ENCODE data around the gene LAMC2.

The LAMC2 gene

DNA sequence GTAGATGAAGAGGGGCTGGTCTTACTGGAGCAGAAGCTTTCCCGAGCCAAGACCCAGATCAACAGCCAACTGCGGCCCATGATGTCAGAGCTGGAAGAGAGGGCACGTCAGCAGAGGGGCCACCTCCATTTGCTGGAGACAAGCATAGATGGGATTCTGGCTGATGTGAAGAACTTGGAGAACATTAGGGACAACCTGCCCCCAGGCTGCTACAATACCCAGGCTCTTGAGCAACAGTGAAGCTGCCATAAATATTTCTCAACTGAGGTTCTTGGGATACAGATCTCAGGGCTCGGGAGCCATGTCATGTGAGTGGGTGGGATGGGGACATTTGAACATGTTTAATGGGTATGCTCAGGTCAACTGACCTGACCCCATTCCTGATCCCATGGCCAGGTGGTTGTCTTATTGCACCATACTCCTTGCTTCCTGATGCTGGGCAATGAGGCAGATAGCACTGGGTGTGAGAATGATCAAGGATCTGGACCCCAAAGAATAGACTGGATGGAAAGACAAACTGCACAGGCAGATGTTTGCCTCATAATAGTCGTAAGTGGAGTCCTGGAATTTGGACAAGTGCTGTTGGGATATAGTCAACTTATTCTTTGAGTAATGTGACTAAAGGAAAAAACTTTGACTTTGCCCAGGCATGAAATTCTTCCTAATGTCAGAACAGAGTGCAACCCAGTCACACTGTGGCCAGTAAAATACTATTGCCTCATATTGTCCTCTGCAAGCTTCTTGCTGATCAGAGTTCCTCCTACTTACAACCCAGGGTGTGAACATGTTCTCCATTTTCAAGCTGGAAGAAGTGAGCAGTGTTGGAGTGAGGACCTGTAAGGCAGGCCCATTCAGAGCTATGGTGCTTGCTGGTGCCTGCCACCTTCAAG is 57.3 kb downstream of the LAMC2 start:
- no peak for TF ChIP-seq CTCF (conservative IDR thresholded peaks at IDR 0.05; ENCODE audit: control insufficient read depth, insufficient read depth, low read depth, low read length)
- H3K4me3 ChIP-seq (ENCODE audit: control insufficient read depth, low read depth, low read length): no peak overlapping the region
- DNase-seq (ENCODE audit: low read depth): peak; percentile 86

- peak; percentile 97 for DNase-seq (ENCODE audit: low read depth)
- H3K4me3 ChIP-seq (ENCODE audit: control insufficient read depth, low read depth, low read length): no peak overlapping the region
- TF ChIP-seq CTCF (conservative IDR thresholded peaks at IDR 0.05; ENCODE audit: control insufficient read depth, insufficient read depth, low read depth, low read length): no peak
Observed at GRCh38 chr1:183244466-183244865, 58.4 kb downstream of the LAMC2 start.

- no peak overlapping the region for H3K4me3 ChIP-seq (ENCODE audit: control insufficient read depth, low read depth, low read length)
- no peak for TF ChIP-seq CTCF (conservative IDR thresholded peaks at IDR 0.05; ENCODE audit: control insufficient read depth, insufficient read depth, low read depth, low read length)
- no peak for DNase-seq (ENCODE audit: low read depth)
Observed at GRCh38 chr1:183245357-183245756, 59.3 kb downstream of the LAMC2 start.

DNA sequence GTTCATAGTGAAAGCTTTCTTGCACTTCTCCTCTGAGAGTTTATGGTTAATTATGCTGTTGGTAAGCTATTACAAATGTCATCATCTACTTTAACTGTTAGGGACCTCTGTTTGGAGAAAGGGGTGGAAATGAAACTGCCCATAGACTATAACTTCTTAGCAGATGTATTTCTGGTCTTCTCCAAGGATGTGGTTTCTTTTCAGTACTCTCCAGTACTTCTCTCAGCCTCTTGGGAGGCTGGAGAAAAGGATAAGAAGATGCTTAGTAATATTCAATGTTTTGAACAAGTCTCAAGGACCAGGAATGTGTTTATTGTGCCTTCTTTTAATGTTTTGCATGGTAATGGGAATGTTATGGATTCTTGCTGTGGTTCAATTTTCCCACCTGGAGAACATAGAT is 60.4 kb downstream of the LAMC2 start:
- no peak for TF ChIP-seq CTCF (conservative IDR thresholded peaks at IDR 0.05; ENCODE audit: control insufficient read depth, insufficient read depth, low read depth, low read length)
- H3K4me3 ChIP-seq (ENCODE audit: control insufficient read depth, low read depth, low read length): no peak overlapping the region
- peak; percentile 31 for DNase-seq (ENCODE audit: low read depth)

- no peak for TF ChIP-seq CTCF (conservative IDR thresholded peaks at IDR 0.05; ENCODE audit: control insufficient read depth, insufficient read depth, low read depth, low read length)
- H3K4me3 ChIP-seq (ENCODE audit: control insufficient read depth, low read depth, low read length): no peak overlapping the region
- no peak for DNase-seq (ENCODE audit: low read depth)
Observed at GRCh38 chr1:183247066-183247465, 61.0 kb downstream of the LAMC2 start.

GRCh38 chr1:183247484-183247883 is 61.4 kb downstream of the LAMC2 start:
- no peak for DNase-seq (ENCODE audit: low read depth)
- no peak overlapping the region for H3K4me3 ChIP-seq (ENCODE audit: control insufficient read depth, low read depth, low read length)
- no peak for TF ChIP-seq CTCF (conservative IDR thresholded peaks at IDR 0.05; ENCODE audit: control insufficient read depth, insufficient read depth, low read depth, low read length)

Data from fibroblast of mammary gland (primary cell).